ENCODE data around the gene CDHR1.

DNA sequence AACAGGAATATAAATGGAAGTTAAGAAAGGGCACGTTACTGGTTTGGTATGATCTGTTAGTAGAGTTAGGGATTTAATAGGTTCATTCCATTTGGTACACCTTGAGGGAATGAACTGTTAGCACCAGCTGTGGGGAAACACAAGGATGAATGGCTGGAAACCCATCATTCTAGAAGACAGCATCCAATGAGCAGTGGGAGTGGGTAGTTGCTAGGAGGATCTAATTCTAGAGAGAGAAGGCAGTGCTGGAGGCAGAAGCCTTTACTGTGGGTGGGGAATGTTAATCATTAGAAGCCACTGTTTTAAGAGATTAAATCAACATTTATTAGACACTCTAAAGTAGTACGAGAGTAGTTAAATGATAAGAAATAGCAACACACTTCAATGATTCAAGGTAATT is 36.3 kb upstream of the CDHR1 start:
- TF ChIP-seq TCF7L2 (IDR thresholded peaks at IDR 0.05; ENCODE audit: low read depth, low read length) (no peak), SIN3A (IDR thresholded peaks at IDR 0.05; ENCODE audit: borderline replicate concordance, insufficient read depth, low read depth, low read length) (no peak)
- TF ChIP-seq, protein P1, sequence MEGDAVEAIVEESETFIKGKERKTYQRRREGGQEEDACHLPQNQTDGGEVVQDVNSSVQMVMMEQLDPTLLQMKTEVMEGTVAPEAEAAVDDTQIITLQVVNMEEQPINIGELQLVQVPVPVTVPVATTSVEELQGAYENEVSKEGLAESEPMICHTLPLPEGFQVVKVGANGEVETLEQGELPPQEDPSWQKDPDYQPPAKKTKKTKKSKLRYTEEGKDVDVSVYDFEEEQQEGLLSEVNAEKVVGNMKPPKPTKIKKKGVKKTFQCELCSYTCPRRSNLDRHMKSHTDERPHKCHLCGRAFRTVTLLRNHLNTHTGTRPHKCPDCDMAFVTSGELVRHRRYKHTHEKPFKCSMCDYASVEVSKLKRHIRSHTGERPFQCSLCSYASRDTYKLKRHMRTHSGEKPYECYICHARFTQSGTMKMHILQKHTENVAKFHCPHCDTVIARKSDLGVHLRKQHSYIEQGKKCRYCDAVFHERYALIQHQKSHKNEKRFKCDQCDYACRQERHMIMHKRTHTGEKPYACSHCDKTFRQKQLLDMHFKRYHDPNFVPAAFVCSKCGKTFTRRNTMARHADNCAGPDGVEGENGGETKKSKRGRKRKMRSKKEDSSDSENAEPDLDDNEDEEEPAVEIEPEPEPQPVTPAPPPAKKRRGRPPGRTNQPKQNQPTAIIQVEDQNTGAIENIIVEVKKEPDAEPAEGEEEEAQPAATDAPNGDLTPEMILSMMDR (IDR thresholded peaks at IDR 0.05) = no peak
- TF ChIP-seq, protein P2, sequence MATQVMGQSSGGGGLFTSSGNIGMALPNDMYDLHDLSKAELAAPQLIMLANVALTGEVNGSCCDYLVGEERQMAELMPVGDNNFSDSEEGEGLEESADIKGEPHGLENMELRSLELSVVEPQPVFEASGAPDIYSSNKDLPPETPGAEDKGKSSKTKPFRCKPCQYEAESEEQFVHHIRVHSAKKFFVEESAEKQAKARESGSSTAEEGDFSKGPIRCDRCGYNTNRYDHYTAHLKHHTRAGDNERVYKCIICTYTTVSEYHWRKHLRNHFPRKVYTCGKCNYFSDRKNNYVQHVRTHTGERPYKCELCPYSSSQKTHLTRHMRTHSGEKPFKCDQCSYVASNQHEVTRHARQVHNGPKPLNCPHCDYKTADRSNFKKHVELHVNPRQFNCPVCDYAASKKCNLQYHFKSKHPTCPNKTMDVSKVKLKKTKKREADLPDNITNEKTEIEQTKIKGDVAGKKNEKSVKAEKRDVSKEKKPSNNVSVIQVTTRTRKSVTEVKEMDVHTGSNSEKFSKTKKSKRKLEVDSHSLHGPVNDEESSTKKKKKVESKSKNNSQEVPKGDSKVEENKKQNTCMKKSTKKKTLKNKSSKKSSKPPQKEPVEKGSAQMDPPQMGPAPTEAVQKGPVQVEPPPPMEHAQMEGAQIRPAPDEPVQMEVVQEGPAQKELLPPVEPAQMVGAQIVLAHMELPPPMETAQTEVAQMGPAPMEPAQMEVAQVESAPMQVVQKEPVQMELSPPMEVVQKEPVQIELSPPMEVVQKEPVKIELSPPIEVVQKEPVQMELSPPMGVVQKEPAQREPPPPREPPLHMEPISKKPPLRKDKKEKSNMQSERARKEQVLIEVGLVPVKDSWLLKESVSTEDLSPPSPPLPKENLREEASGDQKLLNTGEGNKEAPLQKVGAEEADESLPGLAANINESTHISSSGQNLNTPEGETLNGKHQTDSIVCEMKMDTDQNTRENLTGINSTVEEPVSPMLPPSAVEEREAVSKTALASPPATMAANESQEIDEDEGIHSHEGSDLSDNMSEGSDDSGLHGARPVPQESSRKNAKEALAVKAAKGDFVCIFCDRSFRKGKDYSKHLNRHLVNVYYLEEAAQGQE (IDR thresholded peaks at IDR 0.05; ENCODE audit: insufficient read depth in 1 of 2, low read depth in 2 of 2, low read length in 1 of 2) = no peak

Measured in Panc1 (cell line).